Trophoblast cell (in vitro differentiated cells and primary cell): ENCODE measurements around the gene SELP.

ENCODE experiments used
- DNase-seq, 2 donors: peaks; one replicate each; pipeline ENCODE4 v3.0.0-alpha.2; 2016
- H2AFZ ChIP-seq: 2 replicates; pipeline ENCODE4 v1.6.1; 2013; ENCODE audit warnings: low read length, moderate library complexity, mild to moderate bottlenecking; ENCODE audit not compliant: insufficient read depth, poor library complexity
- H2AK5ac ChIP-seq: 2 replicates; pipeline ENCODE4 v1.6.1; 2013; ENCODE audit warnings: mild to moderate bottlenecking, low read length
- H2BK120ac ChIP-seq: 2 replicates; pipeline ENCODE4 v1.6.1; 2013; ENCODE audit warnings: low read length, mild to moderate bottlenecking, moderate library complexity; ENCODE audit not compliant: insufficient read depth, poor library complexity
- H2BK12ac ChIP-seq: 2 replicates; pipeline ENCODE4 v1.6.1; 2013; ENCODE audit warnings: mild to moderate bottlenecking, low read length, moderate library complexity
- H2BK5ac ChIP-seq: 2 replicates; pipeline ENCODE4 v1.6.1; 2013; ENCODE audit warnings: low read length, low read depth, moderate library complexity, mild to moderate bottlenecking; ENCODE audit not compliant: poor library complexity
- H3K14ac ChIP-seq: 2 replicates; pipeline ENCODE4 v1.6.1; 2013; ENCODE audit warnings: mild to moderate bottlenecking, low read length
- H3K18ac ChIP-seq: 2 replicates; pipeline ENCODE4 v1.6.1; 2013; ENCODE audit warnings: mild to moderate bottlenecking, low read length
- H3K23ac ChIP-seq: 2 replicates; pipeline ENCODE4 v1.6.1; 2013; ENCODE audit warnings: low read length
- H3K27ac ChIP-seq: 2 replicates; pipeline ENCODE4 v1.5.1; 2013; ENCODE audit warnings: low read depth, mild to moderate bottlenecking, inconsistent platforms, low read length, moderate library complexity
- H3K27me3 ChIP-seq: 2 replicates; pipeline ENCODE4 v1.6.1; 2013; ENCODE audit warnings: inconsistent platforms, mild to moderate bottlenecking, low read length, moderate library complexity; ENCODE audit not compliant: insufficient read depth
- H3K36me3 ChIP-seq, 2 experiments: 1 replicate in 1 of 2; 2 replicates in 1 of 2; pipeline ENCODE4 v1.6.1; 2013; ENCODE audit warnings: low read length in 2 of 2, mild to moderate bottlenecking in 2 of 2, moderate library complexity in 1 of 2; ENCODE audit not compliant: insufficient read depth in 2 of 2, control insufficient read depth in 1 of 2
- H3K4ac ChIP-seq: 2 replicates; pipeline ENCODE4 v1.6.1; 2013; ENCODE audit warnings: low read depth, mild to moderate bottlenecking, low read length, moderate library complexity
- H3K4me1 ChIP-seq, 2 experiments: 1 replicate in 1 of 2; 2 replicates in 1 of 2; pipeline ENCODE4 v1.6.1; 2013; ENCODE audit warnings: low read length in 2 of 2, mild to moderate bottlenecking in 2 of 2, moderate library complexity in 1 of 2; ENCODE audit not compliant: insufficient read depth in 2 of 2, control insufficient read depth in 1 of 2
- H3K4me2 ChIP-seq: 2 replicates; pipeline ENCODE4 v1.6.1; 2013; ENCODE audit warnings: inconsistent platforms, mild to moderate bottlenecking, low read length, moderate library complexity
- H3K4me3 ChIP-seq: 2 replicates; pipeline ENCODE4 v1.5.1; 2013; ENCODE audit warnings: mild to moderate bottlenecking, low read depth, low read length, inconsistent platforms
- H3K79me1 ChIP-seq: one replicate; pipeline ENCODE4 v1.6.1; 2013; ENCODE audit warnings: low read length
- H3K79me2 ChIP-seq: 2 replicates; pipeline ENCODE4 v1.6.1; 2013; ENCODE audit warnings: low read length, mild to moderate bottlenecking; ENCODE audit not compliant: control insufficient read depth, insufficient read depth, poor library complexity
- H3K9ac ChIP-seq: 2 replicates; pipeline ENCODE4 v1.6.1; 2013; ENCODE audit warnings: mild to moderate bottlenecking, low read length
- H3K9me3 ChIP-seq: 2 replicates; pipeline ENCODE4 v1.6.1; 2013; ENCODE audit warnings: low read depth, mild to moderate bottlenecking, control low read depth, inconsistent platforms, low read length; ENCODE audit not compliant: insufficient read depth
- H4K12ac ChIP-seq: 2 replicates; pipeline ENCODE4 v1.6.1; 2013; ENCODE audit warnings: low read depth, mild to moderate bottlenecking, low read length, moderate library complexity
- H4K8ac ChIP-seq: 2 replicates; pipeline ENCODE4 v1.6.1; 2013; ENCODE audit warnings: low read depth, mild to moderate bottlenecking, low read length, moderate library complexity
- H4K91ac ChIP-seq: one replicate; pipeline ENCODE4 v1.6.1; 2013; ENCODE audit warnings: low read depth, mild to moderate bottlenecking, low read length, moderate library complexity
- WGBS: extraction: QIAGEN DNeasy Blood & Tissue Kit; methylation state at CpG from one replicate; pipeline ENCODE4 v1.1.7; 2013; ENCODE audit warnings: missing lambda C conversion rate; ENCODE audit not compliant: insufficient read length, insufficient coverage; ENCODE audit errors: extremely low coverage; 5-methylcytosine and 5-hydroxymethylcytosine counted together

Gene SELP

DNA sequence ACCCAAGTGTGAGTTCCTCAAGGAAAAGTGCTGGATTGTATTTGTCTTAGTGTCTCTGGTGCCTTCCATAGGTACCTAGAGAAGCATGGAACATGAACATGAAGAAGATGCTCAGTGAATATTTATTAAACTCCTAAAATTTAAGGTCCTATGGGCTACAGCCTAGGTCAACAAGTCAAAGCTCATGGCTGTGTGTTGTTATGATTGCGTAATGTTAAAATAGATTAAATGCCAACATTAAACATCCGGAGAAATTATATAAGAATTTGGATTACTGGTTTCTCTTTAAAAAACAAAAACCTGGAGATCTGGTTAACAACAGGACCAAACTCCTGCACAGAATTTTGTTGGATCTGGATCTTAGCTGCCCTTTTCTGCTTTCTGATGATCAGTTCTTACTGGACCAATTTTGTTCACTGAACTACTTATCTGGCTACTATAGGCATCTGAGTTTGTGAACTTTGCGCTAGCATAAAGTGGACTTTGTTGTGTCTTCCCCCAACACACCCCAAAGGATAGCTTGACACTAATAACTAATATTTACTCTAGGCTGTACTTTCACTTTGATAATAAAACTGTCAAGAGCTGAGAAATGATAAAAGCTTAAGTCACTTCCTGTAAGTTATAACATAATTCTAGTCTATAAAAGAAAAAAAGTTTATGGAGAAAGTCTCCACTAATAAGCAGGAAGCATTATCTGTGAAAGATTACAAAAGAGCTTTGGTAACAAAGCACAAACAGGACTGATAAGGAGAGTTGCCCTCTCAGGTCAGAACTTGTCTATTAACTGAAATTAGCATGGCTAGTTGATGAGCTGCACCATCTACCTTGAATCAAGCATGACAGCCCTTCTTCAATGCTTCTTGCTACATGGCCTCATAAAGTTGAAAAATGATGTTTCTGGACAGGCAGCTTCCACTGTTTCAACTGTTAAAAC lies 64.3 kb downstream of the SELP start:
- Histone ChIP-seq H4K91ac (no peak overlapping the region), H3K36me3 (no peaks in the 10 kb centered on the region), H2AK5ac (no peak overlapping the region), H3K14ac (no peak overlapping the region), H3K4me2 (no peak overlapping the region), H3K27me3 (no peaks in the 10 kb centered on the region), H3K9me3 (no peaks in the 10 kb centered on the region), H3K9ac (no peak overlapping the region), H2BK120ac (no peak overlapping the region), H2AFZ (no peak overlapping the region), H4K8ac (no peak overlapping the region), H3K4me3 (no peak overlapping the region), H2BK5ac (no peak overlapping the region), H3K79me1 (no peaks in the 10 kb centered on the region), H4K12ac (no peak overlapping the region), H3K79me2 (no peaks in the 10 kb centered on the region), H3K27ac (no peak overlapping the region), H3K23ac (no peak overlapping the region), H3K4me1 (no peaks in the 10 kb centered on the region), H3K18ac (no peak overlapping the region), H2BK12ac (no peak overlapping the region), H3K4ac (no peak overlapping the region)
- DNase-seq, result no peak
- no CpG with 5 or more reads among the region's 3 CpGs for WGBS

DNA sequence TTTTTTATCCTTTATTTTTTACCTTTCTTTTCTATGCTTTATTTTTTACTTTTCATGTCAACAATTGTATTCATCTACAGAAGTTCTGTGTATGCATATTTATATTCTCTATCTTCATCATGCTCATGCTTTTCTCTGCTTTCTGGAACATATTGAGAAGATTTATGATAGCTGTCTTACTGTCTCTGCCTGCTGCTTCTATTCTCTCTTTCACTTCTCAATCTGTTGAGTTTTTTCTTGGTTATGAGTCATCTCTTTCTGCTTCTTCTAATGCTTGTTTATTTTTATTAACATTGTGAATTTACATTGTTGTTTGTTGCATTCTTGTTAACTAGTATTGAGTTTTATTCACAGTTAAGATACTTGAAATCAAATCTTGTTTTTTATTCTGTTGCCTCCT lies 66.3 kb downstream of the SELP start:
- no peak overlapping the region for H4K8ac ChIP-seq
- no peak overlapping the region for H4K12ac ChIP-seq
- H2AFZ ChIP-seq, result no peak overlapping the region
- H4K91ac ChIP-seq, result no peak overlapping the region
- no peak overlapping the region for H3K23ac ChIP-seq
- no peak overlapping the region for H2BK5ac ChIP-seq
- H3K4me3 ChIP-seq, result no peak overlapping the region
- DNase-seq, result no peak
- no peaks in the 10 kb centered on the region for H3K79me1 ChIP-seq
- H2BK120ac ChIP-seq, result no peak overlapping the region
- H3K9me3 ChIP-seq, result no peaks in the 10 kb centered on the region
- H3K27me3 ChIP-seq, result no peaks in the 10 kb centered on the region
- no peak overlapping the region for H2BK12ac ChIP-seq
- H3K4me2 ChIP-seq, result no peak overlapping the region
- H3K79me2 ChIP-seq, result no peaks in the 10 kb centered on the region
- no peak overlapping the region for H3K4ac ChIP-seq
- H3K14ac ChIP-seq, result no peak overlapping the region
- no peak overlapping the region for H3K27ac ChIP-seq
- no peak overlapping the region for H2AK5ac ChIP-seq
- H3K18ac ChIP-seq, result no peak overlapping the region
- H3K4me1 ChIP-seq, result no peaks in the 10 kb centered on the region
- no peaks in the 10 kb centered on the region for H3K36me3 ChIP-seq
- no peak overlapping the region for H3K9ac ChIP-seq

DNA sequence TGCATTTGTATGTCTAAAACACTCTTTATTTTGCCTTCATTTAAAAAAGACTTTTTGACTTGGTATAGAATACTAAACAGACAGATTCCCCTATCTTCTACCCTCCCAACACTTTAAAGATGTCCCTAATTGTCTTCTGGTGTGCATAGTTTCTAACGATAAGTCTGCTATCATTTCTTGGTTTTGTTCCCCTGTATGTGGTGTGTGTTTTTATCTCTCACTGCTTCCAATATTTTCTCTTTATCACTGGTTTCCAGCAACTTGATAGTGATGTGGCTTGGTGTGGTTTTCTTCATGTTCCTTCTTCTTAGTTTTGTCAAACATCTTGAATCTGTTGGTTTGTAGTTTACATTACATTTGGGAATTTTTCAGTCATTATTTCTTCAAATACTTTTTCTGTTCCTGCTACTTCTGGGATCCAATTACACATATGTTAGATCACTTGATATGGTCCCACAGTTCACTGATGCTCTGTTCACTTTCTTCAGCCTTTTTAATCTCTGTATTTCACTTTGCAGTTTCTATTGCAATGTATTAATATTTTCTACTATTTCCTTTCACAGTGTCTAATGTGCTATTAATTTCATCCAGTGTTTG lies 66.8 kb downstream of the SELP start:
- no peaks in the 10 kb centered on the region for H3K79me2 ChIP-seq
- no peak overlapping the region for H4K12ac ChIP-seq
- H3K4me3 ChIP-seq, result no peak overlapping the region
- no peak overlapping the region for H4K8ac ChIP-seq
- H3K23ac ChIP-seq, result no peak overlapping the region
- no peak for DNase-seq
- no peak overlapping the region for H3K27ac ChIP-seq
- H3K4ac ChIP-seq, result no peak overlapping the region
- no peaks in the 10 kb centered on the region for H3K4me1 ChIP-seq
- no peak overlapping the region for H2BK5ac ChIP-seq
- no peaks in the 10 kb centered on the region for H3K79me1 ChIP-seq
- H3K14ac ChIP-seq, result no peak overlapping the region
- H3K9me3 ChIP-seq, result no peaks in the 10 kb centered on the region
- H2AFZ ChIP-seq, result no peak overlapping the region
- H3K27me3 ChIP-seq, result no peaks in the 10 kb centered on the region
- H2AK5ac ChIP-seq, result no peak overlapping the region
- H3K36me3 ChIP-seq, result no peaks in the 10 kb centered on the region
- H2BK120ac ChIP-seq, result no peak overlapping the region
- H3K9ac ChIP-seq, result no peak overlapping the region
- no peak overlapping the region for H4K91ac ChIP-seq
- H3K4me2 ChIP-seq, result no peak overlapping the region
- no peak overlapping the region for H2BK12ac ChIP-seq
- WGBS, result no CpG with 5 or more reads among the region's 1 CpG
- no peak overlapping the region for H3K18ac ChIP-seq

DNA sequence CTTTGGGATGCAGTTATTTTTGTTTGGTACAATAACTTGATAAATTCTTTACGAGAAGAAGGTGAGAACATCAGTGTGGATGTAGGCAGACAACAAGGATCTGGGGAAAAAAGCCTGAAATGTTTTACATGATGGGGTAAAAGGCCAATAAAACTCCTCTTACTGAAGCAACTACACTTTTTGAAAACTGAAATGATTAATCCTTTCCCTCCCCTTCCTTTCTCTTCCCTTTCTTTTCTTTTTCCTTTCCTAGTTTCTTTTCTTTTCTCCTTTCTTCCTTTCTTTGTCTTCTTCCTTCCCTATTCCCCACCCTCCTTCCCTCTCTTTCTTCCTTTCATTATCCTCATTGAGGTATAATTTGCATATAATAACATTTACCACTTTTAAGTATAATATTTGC lies 68.2 kb downstream of the SELP start:
- H3K23ac ChIP-seq, result no peak overlapping the region
- H4K12ac ChIP-seq, result no peak overlapping the region
- no peak overlapping the region for H3K9ac ChIP-seq
- H3K36me3 ChIP-seq, result no peaks in the 10 kb centered on the region
- no peak overlapping the region for H2AFZ ChIP-seq
- H3K79me2 ChIP-seq, result no peaks in the 10 kb centered on the region
- H3K27ac ChIP-seq, result no peak overlapping the region
- H2BK120ac ChIP-seq, result no peak overlapping the region
- no peak overlapping the region for H4K91ac ChIP-seq
- no peaks in the 10 kb centered on the region for H3K27me3 ChIP-seq
- no peak overlapping the region for H3K14ac ChIP-seq
- no peaks in the 10 kb centered on the region for H3K4me1 ChIP-seq
- DNase-seq, result no peak
- no peak overlapping the region for H2BK12ac ChIP-seq
- H2AK5ac ChIP-seq, result no peak overlapping the region
- H3K9me3 ChIP-seq, result no peaks in the 10 kb centered on the region
- H3K4me2 ChIP-seq, result no peak overlapping the region
- no CpG with 5 or more reads among the region's 1 CpG for WGBS
- H2BK5ac ChIP-seq, result no peak overlapping the region
- H3K18ac ChIP-seq, result no peak overlapping the region
- no peaks in the 10 kb centered on the region for H3K79me1 ChIP-seq
- H4K8ac ChIP-seq, result no peak overlapping the region
- no peak overlapping the region for H3K4me3 ChIP-seq
- no peak overlapping the region for H3K4ac ChIP-seq
